K562 (cell line): ENCODE measurements around the gene TRDMT1. TPM values are rescaled to one million over a fixed set of nuclear protein-coding genes. Genes with fewer than 3 reads are reported as not detected.

Experiments used
- ATAC-seq: fragments of 200-7000 bp; cut with Tn5 transposase; 3 replicates; pipeline ENCODE4 v1.9.1; 2020; ENCODE audit warnings: moderate library complexity
- BruUV-seq: library from RNA; stranded (reverse); fragments of 400-500 nt; replicated peaks from 2 replicates; lab custom pipeline; 2021; lab: Mats Ljungman, UMichigan
- CTCF ChIA-PET: fragments of 300-600 bp; formaldehyde crosslinking; extraction: SDS; loops from one replicate; lab custom pipeline; 2021; ENCODE audit warnings: low intra/inter-chr PET ratio; lab: Yijun Ruan, JAX
- POLR2A ChIA-PET: fragments of 300-600, 350-650 bp; sonication (Branson Sonifier 250); formaldehyde crosslinking; extraction: SDS; loops from one replicate; lab custom pipeline; 2021; ENCODE audit warnings: antibody characterized with exemption, inconsistent platforms; lab: Yijun Ruan, JAX
- DNase-seq, 4 experiments: peaks; one replicate each; pipeline versions ENCODE4 v3.0.0 to v3.0.0-alpha.2; 2011 to 2018; ENCODE audit warnings: low spot score in 3 of 4, mixed read lengths in 3 of 4; ENCODE audit errors: extremely low read depth in 1 of 4
- FAIRE-seq: peaks from 2 replicates; lab custom pipeline; 2011; peaks lifted over from hg19 to GRCh38; lab: Jason Lieb, UNC
- H2AFZ ChIP-seq: 2 replicates; pipeline ENCODE4 v1.6.0; 2011; ENCODE audit warnings: low read depth, low read length, control low read depth, inconsistent platforms
- H3K27ac ChIP-seq: fragments of 200-600 bp; 3 replicates; pipeline ENCODE4 v1.8.0; 2011; ENCODE audit warnings: low read depth, mild to moderate bottlenecking, control low read depth, inconsistent platforms, low read length, moderate library complexity, mixed read lengths; ENCODE audit errors: extremely low read depth
- H3K27me3 ChIP-seq, 2 experiments: fragments of 300-600 bp in 1 of 2; 2 replicates in 1 of 2; 3 replicates in 1 of 2; pipeline versions ENCODE4 v1.6.0 to v1.8.0; 2011; ENCODE audit warnings: inconsistent platforms in 2 of 2, low read length in 2 of 2, mild to moderate bottlenecking in 1 of 2, mixed read lengths in 1 of 2, moderate library complexity in 1 of 2; ENCODE audit not compliant: control insufficient read depth in 2 of 2, insufficient read depth in 2 of 2
- H3K36me3 ChIP-seq: fragments of 300-600 bp; 3 replicates; pipeline ENCODE4 v1.8.0; 2011; ENCODE audit warnings: mild to moderate bottlenecking, low read length, inconsistent platforms; ENCODE audit not compliant: control insufficient read depth, insufficient read depth
- H3K4me1 ChIP-seq, 2 experiments: fragments of 200-600 bp in 1 of 2; replicated peaks in 1 of 2; 2 replicates in 1 of 2; 3 replicates in 1 of 2; pipeline versions ENCODE4 v1.5.1 to v1.8.0; 2011; ENCODE audit warnings: inconsistent platforms in 2 of 2, low read length in 2 of 2, mild to moderate bottlenecking in 1 of 2, mixed read lengths in 1 of 2, moderate library complexity in 1 of 2; ENCODE audit not compliant: control insufficient read depth in 2 of 2, insufficient read depth in 2 of 2
- H3K4me2 ChIP-seq: 2 replicates; pipeline ENCODE4 v1.6.1; 2011; ENCODE audit warnings: low read length, control low read depth, inconsistent platforms, mixed read lengths; ENCODE audit not compliant: insufficient read depth
- H3K4me3 ChIP-seq: fragments of 200-600 bp; sonication (generic), shearing (Covaris generic); 2 replicates; pipeline ENCODE4 v1.5.1; 2016; ENCODE audit warnings: control low read depth, inconsistent platforms
- H3K79me2 ChIP-seq: fragments of 200-600 bp; 3 replicates; pipeline ENCODE4 v1.8.0; 2011; ENCODE audit warnings: low read length, inconsistent platforms; ENCODE audit not compliant: control insufficient read depth, insufficient read depth
- H3K9ac ChIP-seq, 2 experiments: 2 replicates each; pipeline versions ENCODE4 v1.6.0 to v1.6.1; 2011; ENCODE audit warnings: low read depth in 2 of 2, low read length in 2 of 2, control low read depth in 1 of 2, inconsistent platforms in 1 of 2, mild to moderate bottlenecking in 1 of 2, mixed read lengths in 1 of 2; ENCODE audit not compliant: insufficient read depth in 1 of 2
- H3K9me1 ChIP-seq: one replicate; pipeline ENCODE4 v1.6.0; 2011; ENCODE audit warnings: inconsistent platforms, mild to moderate bottlenecking, low read length, moderate library complexity; ENCODE audit not compliant: control insufficient read depth, insufficient read depth
- H3K9me3 ChIP-seq: replicated peaks from 2 replicates; pipeline ENCODE4 v1.5.1; 2011; ENCODE audit warnings: low read depth, low read length, inconsistent platforms; ENCODE audit not compliant: control insufficient read depth, insufficient read depth
- H4K20me1 ChIP-seq: replicated peaks from 2 replicates; pipeline ENCODE4 v1.6.1; 2011; ENCODE audit warnings: low read length, inconsistent platforms, mixed read lengths; ENCODE audit not compliant: control insufficient read depth, insufficient read depth
- ESRRA ChIP-seq: fragments of 450-650 bp; IDR thresholded peaks from 2 replicates; pipeline ENCODE4 v1.6.1; 2014; ENCODE audit warnings: low read depth, mild to moderate bottlenecking, moderate library complexity, borderline replicate concordance
- GABPA ChIP-seq: fragments of 200-800 bp; sonication (Bioruptor generic); conservative IDR thresholded peaks from 2 replicates; pipeline ENCODE4 v1.6.1; 2016; ENCODE audit warnings: low read depth, missing genetic modification characterization, missing compliant biosample characterization
- HNRNPL ChIP-seq: fragments of 200-400 bp; formaldehyde crosslinking; IDR thresholded peaks from 2 replicates; pipeline ENCODE4 v1.6.1; 2017; ENCODE audit warnings: low read depth, mild to moderate bottlenecking, low read length
- KDM5B ChIP-seq: fragments of 200-600 bp; sonication (generic); IDR thresholded peaks from 2 replicates; pipeline ENCODE4 v1.6.1; 2012; ENCODE audit warnings: low read depth, mild to moderate bottlenecking, moderate library complexity, low read length, control low read depth, inconsistent platforms; ENCODE audit not compliant: insufficient replicate concordance
- L3MBTL2 ChIP-seq: fragments of 450-650 bp; IDR thresholded peaks from 2 replicates; pipeline ENCODE4 v1.6.1; 2016; ENCODE audit warnings: mild to moderate bottlenecking, moderate library complexity
- NFIC ChIP-seq: fragments of 450-650 bp; IDR thresholded peaks from 2 replicates; pipeline ENCODE4 v1.6.1; 2017; ENCODE audit warnings: mild to moderate bottlenecking, inconsistent platforms
- NR2C2 ChIP-seq, 2 experiments: fragments of 200-800 bp in 1 of 2; sonication (Bioruptor generic) in 1 of 2; sonication (generic) in 1 of 2; formaldehyde crosslinking in 1 of 2; IDR thresholded peaks; 2 replicates each; pipeline versions ENCODE4 v1.6.1 to v1.8.0; 2016 to 2022; ENCODE audit warnings: mild to moderate bottlenecking in 1 of 2, missing compliant biosample characterization in 1 of 2, missing genetic modification characterization in 1 of 2, missing genetic modification reagents in 1 of 2
- PYGO2 ChIP-seq: fragments of 450-650 bp; IDR thresholded peaks from 2 replicates; pipeline ENCODE4 v1.6.1; 2016; ENCODE audit warnings: mild to moderate bottlenecking, missing genetic modification characterization, moderate library complexity, missing compliant biosample characterization
- RAD51 ChIP-seq: fragments of 450-650 bp; IDR thresholded peaks from 2 replicates; pipeline ENCODE4 v1.7.1; 2016; ENCODE audit warnings: low read depth, mild to moderate bottlenecking, borderline replicate concordance
- TRIM28 ChIP-seq: fragments of 450-650 bp; IDR thresholded peaks from 2 replicates; pipeline ENCODE4 v1.6.1; 2017
- YBX1 ChIP-seq: fragments of 450-650 bp; IDR thresholded peaks from 2 replicates; pipeline ENCODE4 v1.7.1; 2016; ENCODE audit warnings: mild to moderate bottlenecking
- ZNF347 ChIP-seq: fragments of 450-650 bp; formaldehyde crosslinking; IDR thresholded peaks from 2 replicates; pipeline ENCODE4 v1.4.0; 2020; ENCODE audit warnings: low read depth, mild to moderate bottlenecking, moderate library complexity
- ZNF384 ChIP-seq: IDR thresholded peaks from 2 replicates; pipeline ENCODE4 v1.6.1; 2012; ENCODE audit warnings: low read depth, low read length, improper control_type of control experiment
- WGBS: fragments of 100-300 bp; shearing (Covaris generic); methylation state at CpG from one replicate; pipeline ENCODE4 v1.1.6; 2016; ENCODE audit warnings: low coverage, mixed read lengths; ENCODE audit not compliant: insufficient coverage; ENCODE audit errors: missing lambda C conversion rate; 5-methylcytosine and 5-hydroxymethylcytosine counted together
- in situ Hi-C: fragments of 300-500 bp; cut with MboI; formaldehyde crosslinking; loops from 4 replicates; pipeline ENCODE4 v1.15.0; 2018; ENCODE audit warnings: inconsistent platforms, mixed read lengths
- intact Hi-C: fragments of 100-400 bp; cut with micrococcal nuclease; formaldehyde crosslinking; loops from 2 replicates; pipeline ENCODE4 v1.14.2; 2022
- polyA plus RNA-seq, 8 experiments: library from polyadenylated mRNA; depleted of rRNA in 4 of 8; stranded (reverse) in 5 of 8; unstranded in 3 of 8; fragments of >200 nt; fragmentation: Nextera tagmentation in 2 of 8; fragmentation: Illumina TruSeq in 1 of 8; extraction: Ambion mirVana in 2 of 8; extraction: Trizol in 1 of 8; gene quantifications; 2 replicates each; pipeline versions ENCODE4 v1.2.1 to v1.2.3, GENCODE V29; 2011 to 2014; ENCODE audit warnings: inconsistent platforms in 1 of 8, missing spikeins in 1 of 8
- total RNA-seq, 7 experiments: library from RNA; depleted of rRNA in 6 of 7; stranded (reverse); fragments of >200 nt in 6 of 7; fragmentation: Illumina TruSeq in 2 of 7; extraction: Trizol in 2 of 7; gene quantifications; 2 replicates each; pipeline versions ENCODE4 v1.2.1 to v1.2.3, GENCODE V29; 2011 to 2021; ENCODE audit warnings: low replicate concordance in 1 of 7

Gene TRDMT1
- total and polyA plus RNA-seq, 9 of the 15 experiments (the other 6 are each of a cell fraction or from before 2014, with no cell fraction given) = 5.4 to 12.6 (median 9.3) TPM

GRCh38 chr10:17175551-17175950, 25.9 kb downstream of the TRDMT1 start:
- no peak for FAIRE-seq
- intact Hi-C loops = no loop called here
- H3K9me3 ChIP-seq = no peaks in the 10 kb centered on the region
- peaks cover 0 to 3% of the 10 kb centered on the region in 2 experiments; a peak in 2 of 5 replicates for H3K4me1 ChIP-seq
- H2AFZ ChIP-seq = peak overlapping the region; percentile 42
- ChIA-PET POLR2A (no interaction called here), CTCF (interaction anchor here (0.6 kb wide), 1 partner anchor 40 kb away, joined by 4 read pairs; no protein-coding TSS in a partner anchor)
- no peaks in the 10 kb centered on the region for H3K36me3 ChIP-seq
- no peak for DNase-seq
- ATAC-seq = peak; percentile 58; the same call in 2 of the 3 replicates
- peak overlapping the region; percentile 9; the same call in 1 of the 3 replicates for H3K27ac ChIP-seq
- no TSS peak for BruUV-seq
- H3K4me2 ChIP-seq = no peak overlapping the region; the same call in 1 of the 2 replicates
- H3K27me3 ChIP-seq = no peaks in the 10 kb centered on the region
- TF ChIP-seq NR2C2 (CRISPR knock-in tag; IDR thresholded peaks at IDR 0.05) = no peak
- peak; percentile 36; the same call in 1 of the 2 replicates for TF ChIP-seq NR2C2 (tag; IDR thresholded peaks at IDR 0.05)
- TF ChIP-seq L3MBTL2 = peak; percentile 41; the same call in 1 of the 2 replicates
- no peak for TF ChIP-seq HNRNPL
- no peak for TF ChIP-seq TRIM28
- no peak for TF ChIP-seq ESRRA
- no peak for TF ChIP-seq KDM5B
- TF ChIP-seq GABPA (tag) = peak; percentile 45
- TF ChIP-seq YBX1 = no peak
- TF ChIP-seq NFIC = no peak
- TF ChIP-seq ZNF384 = 0 out of 2 replicates have a peak, but pooled peaks have one; percentile 19
- TF ChIP-seq RAD51 = no peak
- no peak for TF ChIP-seq PYGO2
- TF ChIP-seq ZNF347 = no peak
- TF ChIP-seq, all 486 proteins: peak for 4
- no peaks in the 10 kb centered on the region for H3K79me2 ChIP-seq
- no peaks in the 10 kb centered on the region for H3K9me1 ChIP-seq
- 31% methylated on average over 3 of the region's 4 CpGs for WGBS
- no peak overlapping the region for H3K4me3 ChIP-seq
- in situ Hi-C loops = no loop called here
- H3K9ac ChIP-seq = no peak overlapping the region
- H4K20me1 ChIP-seq = no peaks in the 10 kb centered on the region
